Measurements from ENCODE around the gene JUN. TPM values are rescaled to one million over a fixed set of nuclear protein-coding genes. Genes with fewer than 3 reads are reported as not detected.

The JUN gene
- total and polyA plus RNA-seq, 2 donors (not counting 1 experiment from before 2014, with no cell fraction given) = 94.4 to 4,074 TPM

- no peak overlapping the region for H2AFZ ChIP-seq (ENCODE audit: insufficient read depth, low read depth, low read length, poor library complexity, severe bottlenecking)
- ATAC-seq (ENCODE audit: low read depth) = no peak
- H3K36me3 ChIP-seq (replicated peaks in 1 of 2; ENCODE audit: control extremely low read depth in 1 of 2, control insufficient read depth in 1 of 2, extremely low read depth in 1 of 2, insufficient read depth in 2 of 2, low read length in 1 of 2) = peaks cover 0 to 4% of the 10 kb centered on the region in 2 experiments
- no peaks in the 10 kb centered on the region for H3K27me3 ChIP-seq (replicated peaks in 1 of 4; ENCODE audit: control extremely low read depth in 1 of 4, control insufficient read depth in 3 of 4, insufficient read depth in 4 of 4, low read length in 3 of 4)
- peaks cover 0 to 7% (median 0%) of the 10 kb centered on the region in 3 donors for H3K9me3 ChIP-seq (ENCODE audit: control extremely low read depth in 1 of 3, control insufficient read depth in 2 of 3, insufficient read depth in 1 of 3, low read length in 2 of 3)
- POLR2A ChIA-PET = interaction anchor here (0.7 kb wide), 1 partner anchor 8 kb away, joined by 3 read pairs; no protein-coding TSS in a partner anchor
- peaks cover 16 to 18% of the 10 kb centered on the region in 2 donors for H3K4me1 ChIP-seq (ENCODE audit: control insufficient read depth in 2 of 2, insufficient read depth in 2 of 2, low read length in 2 of 2)
- Mint-ChIP-seq H3K4me3 (no peak overlapping the region), H3K9me3 (ENCODE audit: insufficient read depth) (peaks cover 4% of the 10 kb centered on the region), H3K4me1 (peaks cover 49% of the 10 kb centered on the region), H3K27ac (peak overlapping the region; percentile 16), H3K27me3 (no peaks in the 10 kb centered on the region)
- no peak overlapping the region for H3K4me2 ChIP-seq (replicated peaks; ENCODE audit: low read depth, low read length, poor library complexity, severe bottlenecking)
- DNase-seq = no peak
- H3K4me3 ChIP-seq (ENCODE audit: control extremely low read depth in 1 of 5, extremely low read depth in 1 of 5, insufficient read depth in 1 of 5, low read depth in 2 of 5, low read length in 4 of 5) = no peak overlapping the region
- no CpG with 5 or more reads among the region's 1 CpG for WGBS (ENCODE audit: insufficient coverage)
- no peak overlapping the region for H3K9ac ChIP-seq (ENCODE audit: low read length)
- TF ChIP-seq EZH2 (IDR thresholded peaks at IDR 0.05; ENCODE audit: borderline replicate concordance, insufficient read depth, low read depth, low read length, poor library complexity, severe bottlenecking) = no peak
- TF ChIP-seq CTCF (IDR thresholded peaks at IDR 0.05) = no peak
- intact Hi-C loops (cut with micrococcal nuclease) = no loop called here
- peak overlapping the region in 1 of 2 donors; percentile 31 for H3K27ac ChIP-seq (ENCODE audit: low read length in 2 of 2)
- peaks cover 8% of the 10 kb centered on the region for H3K79me2 ChIP-seq (ENCODE audit: control insufficient read depth, insufficient read depth, low read length)
- no peaks in the 10 kb centered on the region for H4K20me1 ChIP-seq (ENCODE audit: control insufficient read depth, insufficient read depth, low read length, poor library complexity, severe bottlenecking)
- CTCF ChIA-PET = interaction anchor here (1.1 to 1.3 kb wide), 2 partner anchors 13 to 18 kb away, joined by 3 read pairs; no protein-coding TSS in a partner anchor
Observed at GRCh38 chr1:58789996-58790660, 6.3 kb upstream of the JUN start.

- peaks cover 42% of the 10 kb centered on the region for H3K4me1 Mint-ChIP-seq
- intact Hi-C loops (cut with micrococcal nuclease) = no loop called here
- Histone ChIP-seq H4K20me1 (ENCODE audit: control insufficient read depth, insufficient read depth, low read length, poor library complexity, severe bottlenecking) (no peaks in the 10 kb centered on the region), H3K9me3 (ENCODE audit: control extremely low read depth in 1 of 3, control insufficient read depth in 2 of 3, insufficient read depth in 1 of 3, low read length in 2 of 3) (peaks cover 0 to 7% (median 0%) of the 10 kb centered on the region in 3 donors), H2AFZ (ENCODE audit: insufficient read depth, low read depth, low read length, poor library complexity, severe bottlenecking) (no peak overlapping the region), H3K4me2 (replicated peaks; ENCODE audit: low read depth, low read length, poor library complexity, severe bottlenecking) (no peak overlapping the region), H3K4me1 (ENCODE audit: control insufficient read depth in 2 of 2, insufficient read depth in 2 of 2, low read length in 2 of 2) (peaks cover 11 to 12% of the 10 kb centered on the region in 2 donors), H3K4me3 (ENCODE audit: control extremely low read depth in 1 of 5, extremely low read depth in 1 of 5, insufficient read depth in 1 of 5, low read depth in 2 of 5, low read length in 4 of 5) (no peak overlapping the region), H3K9ac (ENCODE audit: low read length) (no peak overlapping the region), H3K79me2 (ENCODE audit: control insufficient read depth, insufficient read depth, low read length) (peaks cover 8% of the 10 kb centered on the region), H3K27me3 (replicated peaks in 1 of 4; ENCODE audit: control extremely low read depth in 1 of 4, control insufficient read depth in 3 of 4, insufficient read depth in 4 of 4, low read length in 3 of 4) (no peaks in the 10 kb centered on the region), H3K27ac (ENCODE audit: low read length in 2 of 2) (peak overlapping the region in 1 of 2 donors; percentile 31), H3K36me3 (replicated peaks in 1 of 2; ENCODE audit: control extremely low read depth in 1 of 2, control insufficient read depth in 1 of 2, extremely low read depth in 1 of 2, insufficient read depth in 2 of 2, low read length in 1 of 2) (peaks cover 0 to 4% of the 10 kb centered on the region in 2 experiments)
- H3K27ac Mint-ChIP-seq = no peak overlapping the region
- no peak for DNase-seq
- 93% methylated on average over 3 of the region's 6 CpGs for WGBS (ENCODE audit: insufficient coverage)
- CTCF ChIA-PET = interaction anchor here (1.3 kb wide), 1 partner anchor 18 kb away, joined by 3 read pairs; no protein-coding TSS in a partner anchor
- H3K27me3 Mint-ChIP-seq = no peaks in the 10 kb centered on the region
- ATAC-seq (ENCODE audit: low read depth) = no peak
- H3K9me3 Mint-ChIP-seq (ENCODE audit: insufficient read depth) = peaks cover 4% of the 10 kb centered on the region
- TF ChIP-seq EZH2 (IDR thresholded peaks at IDR 0.05; ENCODE audit: borderline replicate concordance, insufficient read depth, low read depth, low read length, poor library complexity, severe bottlenecking) (no peak), CTCF (IDR thresholded peaks at IDR 0.05) (no peak)
- POLR2A ChIA-PET = no interaction called here
- H3K4me3 Mint-ChIP-seq = no peak overlapping the region
Observed at GRCh38 chr1:58789322-58789856, 5.5 kb upstream of the JUN start.
